DOHH2 (cell line): ENCODE data around the gene PDGFD.

Source experiments
- H3F3A ChIP-seq: fragments of 200-600 bp; sonication (generic), shearing (Covaris generic); 2 replicates; pipeline ENCODE4 v1.6.0; 2016; ENCODE audit warnings: antibody characterized with exemption, mild to moderate bottlenecking; ENCODE audit not compliant: control insufficient read depth, insufficient read depth
- H3K27ac ChIP-seq: fragments of 200-600 bp; sonication (generic); 2 replicates; pipeline ENCODE4 v1.5.1; 2014; ENCODE audit warnings: low read depth, mild to moderate bottlenecking, low read length, moderate library complexity
- H3K27me3 ChIP-seq: fragments of 200-600 bp; sonication (generic); 2 replicates; pipeline ENCODE4 v1.6.1; 2014; ENCODE audit warnings: mild to moderate bottlenecking, low read length, mixed read lengths; ENCODE audit not compliant: control insufficient read depth
- H3K36me3 ChIP-seq: fragments of 200-600 bp; sonication (generic); 2 replicates; pipeline ENCODE4 v1.6.1; 2014; ENCODE audit warnings: mild to moderate bottlenecking, low read length, moderate library complexity, mixed read lengths; ENCODE audit not compliant: control insufficient read depth
- H3K4me1 ChIP-seq: fragments of 200-600 bp; sonication (generic); 2 replicates; pipeline ENCODE4 v1.6.1; 2014; ENCODE audit warnings: mild to moderate bottlenecking, low read length, mixed read lengths; ENCODE audit not compliant: control insufficient read depth
- H3K4me2 ChIP-seq: fragments of 200-600 bp; sonication (generic); 2 replicates; pipeline ENCODE4 v1.6.0; 2014; ENCODE audit warnings: mild to moderate bottlenecking, low read length, moderate library complexity
- H3K4me3 ChIP-seq: fragments of 200-600 bp; sonication (generic); 2 replicates; pipeline ENCODE4 v1.5.1; 2014; ENCODE audit warnings: mild to moderate bottlenecking, low read length, mixed read lengths
- H3K79me2 ChIP-seq: fragments of 200-600 bp; sonication (generic); 2 replicates; pipeline ENCODE4 v1.6.1; 2014; ENCODE audit warnings: mild to moderate bottlenecking, low read length, mixed read lengths; ENCODE audit not compliant: control insufficient read depth
- H3K9me2 ChIP-seq: fragments of 200-600 bp; sonication (generic); replicated peaks from 2 replicates; pipeline ENCODE4 v1.6.1; 2014; ENCODE audit warnings: mild to moderate bottlenecking, low read length, mixed read lengths; ENCODE audit not compliant: control insufficient read depth
- H3K9me3 ChIP-seq: fragments of 200-600 bp; sonication (generic); 2 replicates; pipeline ENCODE4 v1.6.1; 2014; ENCODE audit warnings: antibody characterized with exemption, low read length, mixed read lengths; ENCODE audit not compliant: control insufficient read depth, insufficient read depth
- H4K20me1 ChIP-seq: fragments of 200-600 bp; sonication (generic); 2 replicates; pipeline ENCODE4 v1.6.0; 2014; ENCODE audit warnings: low read depth, mild to moderate bottlenecking, antibody characterized with exemption, low read length, moderate library complexity; ENCODE audit not compliant: control insufficient read depth, insufficient read depth
- CTCF ChIP-seq: fragments of 200-600 bp; sonication (generic); IDR thresholded peaks from one replicate; pipeline ENCODE4 v1.5.1; 2014; ENCODE audit warnings: antibody characterized with exemption, mild to moderate bottlenecking, low read depth, low read length; ENCODE audit not compliant: poor library complexity, severe bottlenecking
- EZH2phosphoT487 ChIP-seq: fragments of 200-600 bp; sonication (generic); IDR thresholded peaks from 2 replicates; pipeline ENCODE4 v1.6.1; 2017; ENCODE audit warnings: borderline replicate concordance, mild to moderate bottlenecking, antibody characterized with exemption, low read length, moderate library complexity, mixed read lengths

Gene PDGFD

GRCh38 chr11:104155375-104155774 lies 8.6 kb downstream of the PDGFD start:
- Histone ChIP-seq H3K27me3 (no peaks in the 10 kb centered on the region), H3K4me3 (no peak overlapping the region), H3K27ac (no peak overlapping the region), H4K20me1 (no peaks in the 10 kb centered on the region), H3K4me2 (no peak overlapping the region), H3K9me3 (no peaks in the 10 kb centered on the region), H3K79me2 (peaks cover 65% of the 10 kb centered on the region), H3F3A (peaks cover 6% of the 10 kb centered on the region), H3K9me2 (no peaks in the 10 kb centered on the region), H3K36me3 (peaks cover 3% of the 10 kb centered on the region; the same call in 1 of the 2 replicates), H3K4me1 (peaks cover 53% of the 10 kb centered on the region)
- no peak for TF ChIP-seq CTCF
- no peak for TF ChIP-seq EZH2phosphoT487

GRCh38 chr11:104154296-104154695 lies 9.7 kb downstream of the PDGFD start:
- no peak for TF ChIP-seq EZH2phosphoT487
- no peak for TF ChIP-seq CTCF
- Histone ChIP-seq H3K36me3 (peaks cover 3% of the 10 kb centered on the region; the same call in 1 of the 2 replicates), H3F3A (peaks cover 6% of the 10 kb centered on the region), H4K20me1 (no peaks in the 10 kb centered on the region), H3K4me2 (no peak overlapping the region), H3K27me3 (no peaks in the 10 kb centered on the region), H3K27ac (no peak overlapping the region), H3K79me2 (peaks cover 63% of the 10 kb centered on the region), H3K4me3 (no peak overlapping the region), H3K9me2 (no peaks in the 10 kb centered on the region), H3K4me1 (peaks cover 43% of the 10 kb centered on the region), H3K9me3 (no peaks in the 10 kb centered on the region)

- Histone ChIP-seq H3K27me3 (no peaks in the 10 kb centered on the region), H3K4me1 (peaks cover 38% of the 10 kb centered on the region), H3K9me3 (no peaks in the 10 kb centered on the region), H3K4me2 (peak overlapping the region; percentile 70), H3K27ac (peak overlapping the region; percentile 68), H3F3A (peaks cover 6% of the 10 kb centered on the region), H3K79me2 (peaks cover 58% of the 10 kb centered on the region), H3K36me3 (peaks cover under 1% of the 10 kb centered on the region; the same call in 1 of the 2 replicates), H4K20me1 (no peaks in the 10 kb centered on the region), H3K9me2 (no peaks in the 10 kb centered on the region), H3K4me3 (peak overlapping the region; percentile 58)
- no peak for TF ChIP-seq CTCF
- no peak for TF ChIP-seq EZH2phosphoT487
Measured at GRCh38 chr11:104152941-104153505, 10.9 kb downstream of the PDGFD start.
